HG03521 (cell line): ENCODE results near the gene CYP1B1.
A peak's percentile ranks its signal among the peaks of the same experiment; 100 is the strongest.
"Not testable (repeated sequence)": the region's sequence is repeated elsewhere in the genome, so short reads cannot be mapped to it uniquely, and the experiment has no call there.

Source experiments
- ATAC-seq: cut with Tn5 transposase; IDR thresholded peaks from one replicate; pipeline ENCODE4 v1.9.1; 2021; ENCODE audit warnings: mild to moderate bottlenecking, moderate library complexity; ENCODE audit not compliant: unreplicated experiment

Gene CYP1B1

GRCh38 chr2:38075507-38076151 lies at the start of gene CYP1B1:
CYP1B1 (minus strand) TSS chr2:38076151; CDS start chr2:38075388, 763 bp downstream.
- no peak for ATAC-seq

- ATAC-seq, result no peak
These were observed 49.1 kb upstream of the CYP1B1 start for GRCh38 chr2:38125007-38125406.

- no peak for ATAC-seq
These were observed 48.0 kb upstream of the CYP1B1 start for GRCh38 chr2:38123911-38124310.

- ATAC-seq, result no peak
These were observed 46.4 kb upstream of the CYP1B1 start for GRCh38 chr2:38122344-38122743.

- ATAC-seq, result no peak
These were observed 45.5 kb upstream of the CYP1B1 start for GRCh38 chr2:38121481-38121880.

GRCh38 chr2:38120829-38121228 lies 44.9 kb upstream of the CYP1B1 start:
- ATAC-seq, result no peak

- no peak for ATAC-seq
These were observed 44.3 kb upstream of the CYP1B1 start for GRCh38 chr2:38120264-38120592.

GRCh38 chr2:38116762-38117161 lies 40.8 kb upstream of the CYP1B1 start:
- ATAC-seq, result no peak

GRCh38 chr2:38115216-38116032 lies 39.5 kb upstream of the CYP1B1 start:
- peak; percentile 61 for ATAC-seq

GRCh38 chr2:38113981-38114708 lies 38.2 kb upstream of the CYP1B1 start:
- ATAC-seq, result no peak

GRCh38 chr2:38113051-38113450 lies 37.1 kb upstream of the CYP1B1 start:
- ATAC-seq, result no peak

- not testable (repeated sequence) for ATAC-seq
These were observed 35.4 kb upstream of the CYP1B1 start for GRCh38 chr2:38111350-38111749.

- no peak for ATAC-seq
These were observed 33.8 kb upstream of the CYP1B1 start for GRCh38 chr2:38109732-38110181.

- no peak for ATAC-seq
These were observed 33.2 kb upstream of the CYP1B1 start for GRCh38 chr2:38108907-38109731.

GRCh38 chr2:38107738-38108410 lies 31.9 kb upstream of the CYP1B1 start:
- no peak for ATAC-seq

GRCh38 chr2:38106405-38107094 lies 30.6 kb upstream of the CYP1B1 start:
- no peak for ATAC-seq

- no peak for ATAC-seq
These were observed 30.0 kb upstream of the CYP1B1 start for GRCh38 chr2:38105922-38106321.

- no peak for ATAC-seq
These were observed 28.6 kb upstream of the CYP1B1 start for GRCh38 chr2:38104598-38104997.

GRCh38 chr2:38100328-38100727 lies 24.4 kb upstream of the CYP1B1 start:
- ATAC-seq, result no peak
